ENCODE data around the gene CTCF.

DNA sequence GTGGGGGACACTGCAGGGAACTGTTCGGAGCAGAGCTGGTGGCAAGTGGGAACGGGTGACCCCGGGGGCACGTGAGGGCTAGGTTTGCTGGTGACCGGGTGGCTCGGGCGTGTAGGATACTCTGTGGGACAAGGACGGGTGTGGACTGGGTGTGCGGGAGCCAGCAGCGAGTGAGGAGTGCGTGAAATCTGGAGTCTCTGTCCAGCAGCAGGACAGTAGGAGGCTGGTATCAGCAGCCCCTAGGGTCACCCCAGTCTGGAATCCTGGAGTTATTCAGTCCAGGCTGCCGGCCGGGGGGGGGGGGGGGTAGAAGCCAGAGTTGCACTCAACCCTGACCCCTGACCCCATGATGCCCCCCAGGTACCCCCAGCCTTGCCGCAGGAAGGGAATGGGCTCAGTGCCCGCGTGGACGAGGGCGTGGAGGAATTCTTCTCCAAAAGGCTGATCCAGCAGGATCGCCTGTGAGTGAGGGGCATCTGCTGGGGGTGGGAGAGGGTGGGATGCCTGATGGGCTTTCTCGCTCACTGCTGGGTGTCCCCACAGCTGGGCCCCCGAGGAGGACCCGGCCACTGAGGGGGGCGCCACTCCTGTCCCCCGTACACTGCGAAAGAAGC, 91.6 kb downstream of the CTCF start:
- TF ChIP-seq, protein P1, sequence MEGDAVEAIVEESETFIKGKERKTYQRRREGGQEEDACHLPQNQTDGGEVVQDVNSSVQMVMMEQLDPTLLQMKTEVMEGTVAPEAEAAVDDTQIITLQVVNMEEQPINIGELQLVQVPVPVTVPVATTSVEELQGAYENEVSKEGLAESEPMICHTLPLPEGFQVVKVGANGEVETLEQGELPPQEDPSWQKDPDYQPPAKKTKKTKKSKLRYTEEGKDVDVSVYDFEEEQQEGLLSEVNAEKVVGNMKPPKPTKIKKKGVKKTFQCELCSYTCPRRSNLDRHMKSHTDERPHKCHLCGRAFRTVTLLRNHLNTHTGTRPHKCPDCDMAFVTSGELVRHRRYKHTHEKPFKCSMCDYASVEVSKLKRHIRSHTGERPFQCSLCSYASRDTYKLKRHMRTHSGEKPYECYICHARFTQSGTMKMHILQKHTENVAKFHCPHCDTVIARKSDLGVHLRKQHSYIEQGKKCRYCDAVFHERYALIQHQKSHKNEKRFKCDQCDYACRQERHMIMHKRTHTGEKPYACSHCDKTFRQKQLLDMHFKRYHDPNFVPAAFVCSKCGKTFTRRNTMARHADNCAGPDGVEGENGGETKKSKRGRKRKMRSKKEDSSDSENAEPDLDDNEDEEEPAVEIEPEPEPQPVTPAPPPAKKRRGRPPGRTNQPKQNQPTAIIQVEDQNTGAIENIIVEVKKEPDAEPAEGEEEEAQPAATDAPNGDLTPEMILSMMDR (IDR thresholded peaks at IDR 0.05) = no peak
- TF ChIP-seq POLR2A (IDR thresholded peaks at IDR 0.05) = no peak

Measured in lower leg skin (tissue), 3 donors.